ENCODE data around the gene MRPL37.
"Not testable (repeated sequence)": the region's sequence is repeated elsewhere in the genome, so short reads cannot be mapped to it uniquely, and the experiment has no call there.

MRPL37 gene

GRCh38 chr1:54200519-54200997 is 591 bp downstream of the MRPL37 start:
- peak overlapping the region; percentile 88 for H3K9ac ChIP-seq (ENCODE audit: low read depth, low read length)
- H3K9me3 ChIP-seq (replicated peaks; ENCODE audit: low read length): no peaks in the 10 kb centered on the region
- no peaks in the 10 kb centered on the region for H3K27me3 ChIP-seq (ENCODE audit: control insufficient read depth, insufficient read depth, low read length)
- H3K4me1 ChIP-seq (ENCODE audit: control insufficient read depth, insufficient read depth, low read length): peaks cover 21% of the 10 kb centered on the region
- H3K36me3 ChIP-seq (ENCODE audit: insufficient read depth, low read length): peaks cover 15% of the 10 kb centered on the region
- H3K4me2 ChIP-seq (ENCODE audit: low read length): peak overlapping the region; percentile 89
- H3K4me3 ChIP-seq (ENCODE audit: low read length): peak overlapping the region; percentile 82

DNA sequence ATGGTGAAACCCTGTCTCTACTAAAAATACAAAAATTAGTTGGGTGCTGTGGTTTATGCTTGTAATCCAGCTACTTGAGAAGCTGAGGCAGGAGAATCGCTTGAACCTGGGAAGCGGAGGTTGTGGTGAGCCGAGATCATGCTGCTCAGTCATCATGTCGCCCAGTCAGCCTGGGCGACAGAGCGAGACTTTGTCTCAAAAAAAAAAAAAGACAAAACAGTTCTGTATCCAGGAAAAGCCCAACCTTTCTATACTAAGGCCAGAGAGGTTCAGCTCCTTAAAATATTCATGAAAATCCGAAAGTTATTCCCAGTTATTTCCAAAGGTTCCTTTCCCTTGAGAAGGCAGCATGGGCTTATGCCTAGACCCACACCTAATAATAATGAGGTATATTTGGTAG is 4.2 kb downstream of the MRPL37 start:
- peaks cover 17% of the 10 kb centered on the region for H3K4me1 ChIP-seq (ENCODE audit: control insufficient read depth, insufficient read depth, low read length)
- H3K4me2 ChIP-seq (ENCODE audit: low read length): no peak overlapping the region
- H3K9ac ChIP-seq (ENCODE audit: low read depth, low read length): no peak overlapping the region
- H3K27me3 ChIP-seq (ENCODE audit: control insufficient read depth, insufficient read depth, low read length): no peaks in the 10 kb centered on the region
- no peaks in the 10 kb centered on the region for H3K9me3 ChIP-seq (replicated peaks; ENCODE audit: low read length)
- peaks cover 36% of the 10 kb centered on the region for H3K36me3 ChIP-seq (ENCODE audit: insufficient read depth, low read length)
- H3K4me3 ChIP-seq (ENCODE audit: low read length): no peak overlapping the region

- no peaks in the 10 kb centered on the region for H3K4me1 ChIP-seq (ENCODE audit: control insufficient read depth, insufficient read depth, low read length)
- H3K9ac ChIP-seq (ENCODE audit: low read depth, low read length): no peak overlapping the region
- H3K36me3 ChIP-seq (ENCODE audit: insufficient read depth, low read length): peaks cover 63% of the 10 kb centered on the region
Measured at GRCh38 chr1:54207287-54207686, 7.3 kb downstream of the MRPL37 start.

DNA sequence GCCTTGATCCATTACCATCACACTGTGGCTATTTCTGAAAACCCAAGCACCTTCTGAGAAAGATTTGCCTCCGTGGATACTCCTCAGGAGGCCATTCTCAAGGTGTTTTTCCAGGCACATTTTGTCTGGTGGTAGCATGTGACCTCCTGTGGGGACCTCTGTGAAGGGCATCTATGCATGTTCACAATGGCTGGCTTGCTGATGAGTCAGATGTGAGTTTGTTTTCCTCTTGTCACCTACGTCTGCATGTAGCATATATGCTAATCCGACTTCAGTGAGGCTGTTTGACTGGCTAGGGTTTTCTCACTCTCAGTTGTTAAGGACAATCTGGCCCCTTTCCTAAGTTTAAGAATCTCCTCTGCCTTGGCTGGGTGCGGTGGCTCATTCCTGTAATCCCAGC is 7.9 kb downstream of the MRPL37 start:
- H3K4me3 ChIP-seq (ENCODE audit: low read length); H3K27me3 ChIP-seq (ENCODE audit: control insufficient read depth, insufficient read depth, low read length); H3K4me1 ChIP-seq (ENCODE audit: control insufficient read depth, insufficient read depth, low read length); H3K4me2 ChIP-seq (ENCODE audit: low read length); H3K9me3 ChIP-seq (replicated peaks; ENCODE audit: low read length); H3K9ac ChIP-seq (ENCODE audit: low read depth, low read length): not testable (repeated sequence)
- peaks cover 69% of the 10 kb centered on the region for H3K36me3 ChIP-seq (ENCODE audit: insufficient read depth, low read length)

More at GRCh38 chr1:54207287-54207686, 7.3 kb downstream of the MRPL37 start:
- no peak overlapping the region for H3K4me2 ChIP-seq (ENCODE audit: low read length)
- no peaks in the 10 kb centered on the region for H3K9me3 ChIP-seq (replicated peaks; ENCODE audit: low read length)
- H3K27me3 ChIP-seq (ENCODE audit: control insufficient read depth, insufficient read depth, low read length): no peaks in the 10 kb centered on the region
- no peak overlapping the region for H3K4me3 ChIP-seq (ENCODE audit: low read length)

GRCh38 chr1:54212872-54213271 is 12.9 kb downstream of the MRPL37 start:
- peaks cover 88% of the 10 kb centered on the region for H3K36me3 ChIP-seq (ENCODE audit: insufficient read depth, low read length)
- no peaks in the 10 kb centered on the region for H3K4me1 ChIP-seq (ENCODE audit: control insufficient read depth, insufficient read depth, low read length)
- no peak overlapping the region for H3K4me2 ChIP-seq (ENCODE audit: low read length)
- H3K9ac ChIP-seq (ENCODE audit: low read depth, low read length): no peak overlapping the region
- no peaks in the 10 kb centered on the region for H3K9me3 ChIP-seq (replicated peaks; ENCODE audit: low read length)
- H3K27me3 ChIP-seq (ENCODE audit: control insufficient read depth, insufficient read depth, low read length): no peaks in the 10 kb centered on the region
- H3K4me3 ChIP-seq (ENCODE audit: low read length): no peak overlapping the region

- Histone ChIP-seq H3K4me2 (ENCODE audit: low read length) (no peak overlapping the region), H3K9me3 (replicated peaks; ENCODE audit: low read length) (no peaks in the 10 kb centered on the region), H3K27me3 (ENCODE audit: control insufficient read depth, insufficient read depth, low read length) (no peaks in the 10 kb centered on the region), H3K36me3 (ENCODE audit: insufficient read depth, low read length) (peaks cover 81% of the 10 kb centered on the region), H3K4me1 (ENCODE audit: control insufficient read depth, insufficient read depth, low read length) (peaks cover 18% of the 10 kb centered on the region), H3K9ac (ENCODE audit: low read depth, low read length) (no peak overlapping the region), H3K4me3 (ENCODE audit: low read length) (no peak overlapping the region)
Measured at GRCh38 chr1:54215523-54215922, 15.6 kb downstream of the MRPL37 start.

- Histone ChIP-seq H3K4me2 (ENCODE audit: low read length) (peak overlapping the region; percentile 52), H3K4me3 (ENCODE audit: low read length) (no peak overlapping the region), H3K9me3 (replicated peaks; ENCODE audit: low read length) (no peaks in the 10 kb centered on the region), H3K9ac (ENCODE audit: low read depth, low read length) (peak overlapping the region; percentile 41), H3K4me1 (ENCODE audit: control insufficient read depth, insufficient read depth, low read length) (peaks cover 25% of the 10 kb centered on the region), H3K36me3 (ENCODE audit: insufficient read depth, low read length) (peaks cover 50% of the 10 kb centered on the region), H3K27me3 (ENCODE audit: control insufficient read depth, insufficient read depth, low read length) (no peaks in the 10 kb centered on the region)
Measured at GRCh38 chr1:54218883-54219687, 19.1 kb downstream of the MRPL37 start.

- Histone ChIP-seq H3K4me2 (ENCODE audit: low read length) (peak overlapping the region; percentile 52), H3K4me3 (ENCODE audit: low read length) (no peak overlapping the region), H3K4me1 (ENCODE audit: control insufficient read depth, insufficient read depth, low read length) (peaks cover 25% of the 10 kb centered on the region), H3K9ac (ENCODE audit: low read depth, low read length) (peak overlapping the region; percentile 41), H3K9me3 (replicated peaks; ENCODE audit: low read length) (no peaks in the 10 kb centered on the region), H3K27me3 (ENCODE audit: control insufficient read depth, insufficient read depth, low read length) (no peaks in the 10 kb centered on the region), H3K36me3 (ENCODE audit: insufficient read depth, low read length) (peaks cover 44% of the 10 kb centered on the region)
Measured at GRCh38 chr1:54219688-54220003, 19.7 kb downstream of the MRPL37 start.

GRCh38 chr1:54220004-54220811 is 20.2 kb downstream of the MRPL37 start:
- Histone ChIP-seq H3K27me3 (ENCODE audit: control insufficient read depth, insufficient read depth, low read length) (no peaks in the 10 kb centered on the region), H3K4me1 (ENCODE audit: control insufficient read depth, insufficient read depth, low read length) (peaks cover 25% of the 10 kb centered on the region), H3K9me3 (replicated peaks; ENCODE audit: low read length) (no peaks in the 10 kb centered on the region), H3K4me2 (ENCODE audit: low read length) (peak overlapping the region; percentile 52), H3K9ac (ENCODE audit: low read depth, low read length) (peak overlapping the region; percentile 41), H3K36me3 (ENCODE audit: insufficient read depth, low read length) (peaks cover 38% of the 10 kb centered on the region), H3K4me3 (ENCODE audit: low read length) (peak overlapping the region; percentile 24)

- Histone ChIP-seq H3K4me1 (ENCODE audit: control insufficient read depth, insufficient read depth, low read length) (peaks cover 25% of the 10 kb centered on the region), H3K4me3 (ENCODE audit: low read length) (no peak overlapping the region), H3K9ac (ENCODE audit: low read depth, low read length) (peak overlapping the region; percentile 41), H3K4me2 (ENCODE audit: low read length) (no peak overlapping the region), H3K36me3 (ENCODE audit: insufficient read depth, low read length) (peaks cover 28% of the 10 kb centered on the region), H3K27me3 (ENCODE audit: control insufficient read depth, insufficient read depth, low read length) (no peaks in the 10 kb centered on the region), H3K9me3 (replicated peaks; ENCODE audit: low read length) (no peaks in the 10 kb centered on the region)
Measured at GRCh38 chr1:54221113-54221834, 21.3 kb downstream of the MRPL37 start.

DNA sequence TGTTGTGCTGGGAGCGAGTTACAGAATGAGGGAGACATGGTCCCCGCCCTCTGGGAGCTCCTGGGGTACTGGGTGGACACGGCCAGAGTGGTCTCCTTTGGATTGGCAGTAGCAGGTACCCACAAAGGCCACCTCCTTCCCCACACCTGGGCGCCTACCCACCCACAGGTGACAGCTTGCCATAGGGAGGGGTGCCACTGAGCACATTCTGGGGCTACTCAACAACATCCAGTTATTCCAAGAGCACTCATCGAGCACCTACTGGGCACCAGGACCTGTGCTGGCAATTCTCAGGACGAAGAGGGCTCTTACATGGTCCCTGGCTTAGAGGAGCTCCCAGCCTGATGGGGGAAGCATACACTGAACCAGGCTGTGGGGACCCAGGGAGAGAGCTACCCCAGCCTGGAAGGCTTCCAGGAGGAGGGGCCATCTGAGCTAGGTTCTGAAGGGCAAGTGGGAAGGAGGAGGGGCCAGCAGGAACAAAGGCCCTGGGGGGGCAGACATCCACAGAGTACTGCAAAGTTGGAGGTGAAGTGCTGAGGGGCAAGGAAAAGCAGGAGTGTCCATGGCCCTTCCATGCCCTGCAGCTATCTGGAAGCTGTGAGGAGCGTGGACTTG is 22.0 kb downstream of the MRPL37 start:
- Histone ChIP-seq H3K36me3 (ENCODE audit: insufficient read depth, low read length) (peaks cover 21% of the 10 kb centered on the region), H3K4me3 (ENCODE audit: low read length) (no peak overlapping the region), H3K4me1 (ENCODE audit: control insufficient read depth, insufficient read depth, low read length) (peaks cover 27% of the 10 kb centered on the region), H3K4me2 (ENCODE audit: low read length) (no peak overlapping the region), H3K27me3 (ENCODE audit: control insufficient read depth, insufficient read depth, low read length) (no peaks in the 10 kb centered on the region), H3K9ac (ENCODE audit: low read depth, low read length) (no peak overlapping the region), H3K9me3 (replicated peaks; ENCODE audit: low read length) (no peaks in the 10 kb centered on the region)
